K562 (cell line): ENCODE data around the gene MTHFD2. TPM values are rescaled to one million over a fixed set of nuclear protein-coding genes. Genes with fewer than 3 reads are reported as not detected.
A peak's percentile ranks its signal among the peaks of the same experiment; 100 is the strongest.

Experiments used
- ATAC-seq: fragments of 200-7000 bp; cut with Tn5 transposase; 3 replicates; pipeline ENCODE4 v1.9.1; 2020; ENCODE audit warnings: moderate library complexity
- BruUV-seq: library from RNA; stranded (reverse); fragments of 400-500 nt; replicated peaks from 2 replicates; lab custom pipeline; 2021; lab: Mats Ljungman, UMichigan
- CTCF ChIA-PET: fragments of 300-600 bp; formaldehyde crosslinking; extraction: SDS; loops from one replicate; lab custom pipeline; 2021; ENCODE audit warnings: low intra/inter-chr PET ratio; lab: Yijun Ruan, JAX
- POLR2A ChIA-PET: fragments of 300-600, 350-650 bp; sonication (Branson Sonifier 250); formaldehyde crosslinking; extraction: SDS; loops from one replicate; lab custom pipeline; 2021; ENCODE audit warnings: antibody characterized with exemption, inconsistent platforms; lab: Yijun Ruan, JAX
- DNase-seq, 4 experiments: peaks; one replicate each; pipeline versions ENCODE4 v3.0.0 to v3.0.0-alpha.2; 2011 to 2018; ENCODE audit warnings: low spot score in 3 of 4, mixed read lengths in 3 of 4; ENCODE audit errors: extremely low read depth in 1 of 4
- FAIRE-seq: peaks from 2 replicates; lab custom pipeline; 2011; peaks lifted over from hg19 to GRCh38; lab: Jason Lieb, UNC
- H2AFZ ChIP-seq: 2 replicates; pipeline ENCODE4 v1.6.0; 2011; ENCODE audit warnings: low read depth, low read length, control low read depth, inconsistent platforms
- H3K27ac ChIP-seq: fragments of 200-600 bp; 3 replicates; pipeline ENCODE4 v1.8.0; 2011; ENCODE audit warnings: low read depth, mild to moderate bottlenecking, control low read depth, inconsistent platforms, low read length, moderate library complexity, mixed read lengths; ENCODE audit errors: extremely low read depth
- H3K27me3 ChIP-seq, 2 experiments: fragments of 300-600 bp in 1 of 2; 2 replicates in 1 of 2; 3 replicates in 1 of 2; pipeline versions ENCODE4 v1.6.0 to v1.8.0; 2011; ENCODE audit warnings: inconsistent platforms in 2 of 2, low read length in 2 of 2, mild to moderate bottlenecking in 1 of 2, mixed read lengths in 1 of 2, moderate library complexity in 1 of 2; ENCODE audit not compliant: control insufficient read depth in 2 of 2, insufficient read depth in 2 of 2
- H3K36me3 ChIP-seq: fragments of 300-600 bp; 3 replicates; pipeline ENCODE4 v1.8.0; 2011; ENCODE audit warnings: mild to moderate bottlenecking, low read length, inconsistent platforms; ENCODE audit not compliant: control insufficient read depth, insufficient read depth
- H3K4me1 ChIP-seq, 2 experiments: fragments of 200-600 bp in 1 of 2; replicated peaks in 1 of 2; 2 replicates in 1 of 2; 3 replicates in 1 of 2; pipeline versions ENCODE4 v1.5.1 to v1.8.0; 2011; ENCODE audit warnings: inconsistent platforms in 2 of 2, low read length in 2 of 2, mild to moderate bottlenecking in 1 of 2, mixed read lengths in 1 of 2, moderate library complexity in 1 of 2; ENCODE audit not compliant: control insufficient read depth in 2 of 2, insufficient read depth in 2 of 2
- H3K4me2 ChIP-seq: 2 replicates; pipeline ENCODE4 v1.6.1; 2011; ENCODE audit warnings: low read length, control low read depth, inconsistent platforms, mixed read lengths; ENCODE audit not compliant: insufficient read depth
- H3K4me3 ChIP-seq: fragments of 200-600 bp; sonication (generic), shearing (Covaris generic); 2 replicates; pipeline ENCODE4 v1.5.1; 2016; ENCODE audit warnings: control low read depth, inconsistent platforms
- H3K79me2 ChIP-seq: fragments of 200-600 bp; 3 replicates; pipeline ENCODE4 v1.8.0; 2011; ENCODE audit warnings: low read length, inconsistent platforms; ENCODE audit not compliant: control insufficient read depth, insufficient read depth
- H3K9ac ChIP-seq, 2 experiments: 2 replicates each; pipeline versions ENCODE4 v1.6.0 to v1.6.1; 2011; ENCODE audit warnings: low read depth in 2 of 2, low read length in 2 of 2, control low read depth in 1 of 2, inconsistent platforms in 1 of 2, mild to moderate bottlenecking in 1 of 2, mixed read lengths in 1 of 2; ENCODE audit not compliant: insufficient read depth in 1 of 2
- H3K9me1 ChIP-seq: one replicate; pipeline ENCODE4 v1.6.0; 2011; ENCODE audit warnings: inconsistent platforms, mild to moderate bottlenecking, low read length, moderate library complexity; ENCODE audit not compliant: control insufficient read depth, insufficient read depth
- H3K9me3 ChIP-seq: replicated peaks from 2 replicates; pipeline ENCODE4 v1.5.1; 2011; ENCODE audit warnings: low read depth, low read length, inconsistent platforms; ENCODE audit not compliant: control insufficient read depth, insufficient read depth
- H4K20me1 ChIP-seq: replicated peaks from 2 replicates; pipeline ENCODE4 v1.6.1; 2011; ENCODE audit warnings: low read length, inconsistent platforms, mixed read lengths; ENCODE audit not compliant: control insufficient read depth, insufficient read depth
- E2F4 ChIP-seq: sonication (generic); formaldehyde crosslinking; IDR thresholded peaks from 2 replicates; pipeline ENCODE4 v1.8.0; 2022; ENCODE audit warnings: mild to moderate bottlenecking, low read depth, missing genetic modification reagents
- FOSL1 ChIP-seq: fragments of 200-800 bp; sonication (Bioruptor generic); conservative IDR thresholded peaks from 2 replicates; pipeline ENCODE4 v1.6.1; 2016; ENCODE audit warnings: missing genetic modification characterization, missing compliant biosample characterization
- NCOR1 ChIP-seq: fragments of 450-650 bp; IDR thresholded peaks from 2 replicates; pipeline ENCODE4 v1.6.1; 2016; ENCODE audit warnings: mild to moderate bottlenecking, moderate library complexity
- SUPT5H ChIP-seq: fragments of 450-650 bp; IDR thresholded peaks from 2 replicates; pipeline ENCODE4 v1.6.1; 2016
- THAP12 ChIP-seq: fragments of 250-450 bp; sonication (Bioruptor Pico); IDR thresholded peaks from 2 replicates; pipeline ENCODE4 v1.9.0; 2021; ENCODE audit warnings: mild to moderate bottlenecking, inconsistent platforms
- ZBTB8A ChIP-seq: fragments of 450-650 bp; IDR thresholded peaks from 2 replicates; pipeline ENCODE4 v1.6.1; 2018; ENCODE audit warnings: mild to moderate bottlenecking, moderate library complexity; ENCODE audit not compliant: partially characterized antibody
- ZFP36 ChIP-seq: fragments of 150-350 bp; IDR thresholded peaks from 2 replicates; pipeline ENCODE4 v1.6.1; 2018; ENCODE audit warnings: low read length, low read depth; ENCODE audit not compliant: partially characterized antibody
- ZNF175 ChIP-seq: fragments of 200-800 bp; sonication (Bioruptor generic); IDR thresholded peaks from 2 replicates; pipeline ENCODE4 v1.6.1; 2016; ENCODE audit warnings: low read depth, mild to moderate bottlenecking, missing genetic modification characterization, missing compliant biosample characterization
- ZNF778 ChIP-seq: fragments of 450-650 bp; formaldehyde crosslinking; IDR thresholded peaks from 2 replicates; pipeline ENCODE4 v1.4.0; 2020; ENCODE audit warnings: mild to moderate bottlenecking, moderate library complexity
- WGBS: fragments of 100-300 bp; shearing (Covaris generic); methylation state at CpG from one replicate; pipeline ENCODE4 v1.1.6; 2016; ENCODE audit warnings: low coverage, mixed read lengths; ENCODE audit not compliant: insufficient coverage; ENCODE audit errors: missing lambda C conversion rate; 5-methylcytosine and 5-hydroxymethylcytosine counted together
- in situ Hi-C: fragments of 300-500 bp; cut with MboI; formaldehyde crosslinking; loops from 4 replicates; pipeline ENCODE4 v1.15.0; 2018; ENCODE audit warnings: inconsistent platforms, mixed read lengths
- intact Hi-C: fragments of 100-400 bp; cut with micrococcal nuclease; formaldehyde crosslinking; loops from 2 replicates; pipeline ENCODE4 v1.14.2; 2022
- polyA plus RNA-seq, 8 experiments: library from polyadenylated mRNA; depleted of rRNA in 4 of 8; stranded (reverse) in 5 of 8; unstranded in 3 of 8; fragments of >200 nt; fragmentation: Nextera tagmentation in 2 of 8; fragmentation: Illumina TruSeq in 1 of 8; extraction: Ambion mirVana in 2 of 8; extraction: Trizol in 1 of 8; gene quantifications; 2 replicates each; pipeline versions ENCODE4 v1.2.1 to v1.2.3, GENCODE V29; 2011 to 2014; ENCODE audit warnings: inconsistent platforms in 1 of 8, missing spikeins in 1 of 8
- total RNA-seq, 7 experiments: library from RNA; depleted of rRNA in 6 of 7; stranded (reverse); fragments of >200 nt in 6 of 7; fragmentation: Illumina TruSeq in 2 of 7; extraction: Trizol in 2 of 7; gene quantifications; 2 replicates each; pipeline versions ENCODE4 v1.2.1 to v1.2.3, GENCODE V29; 2011 to 2021; ENCODE audit warnings: low replicate concordance in 1 of 7

The MTHFD2 gene
- total and polyA plus RNA-seq, 9 of the 15 experiments (the other 6 are each of a cell fraction or from before 2014, with no cell fraction given) = 113 to 520 (median 234) TPM

DNA sequence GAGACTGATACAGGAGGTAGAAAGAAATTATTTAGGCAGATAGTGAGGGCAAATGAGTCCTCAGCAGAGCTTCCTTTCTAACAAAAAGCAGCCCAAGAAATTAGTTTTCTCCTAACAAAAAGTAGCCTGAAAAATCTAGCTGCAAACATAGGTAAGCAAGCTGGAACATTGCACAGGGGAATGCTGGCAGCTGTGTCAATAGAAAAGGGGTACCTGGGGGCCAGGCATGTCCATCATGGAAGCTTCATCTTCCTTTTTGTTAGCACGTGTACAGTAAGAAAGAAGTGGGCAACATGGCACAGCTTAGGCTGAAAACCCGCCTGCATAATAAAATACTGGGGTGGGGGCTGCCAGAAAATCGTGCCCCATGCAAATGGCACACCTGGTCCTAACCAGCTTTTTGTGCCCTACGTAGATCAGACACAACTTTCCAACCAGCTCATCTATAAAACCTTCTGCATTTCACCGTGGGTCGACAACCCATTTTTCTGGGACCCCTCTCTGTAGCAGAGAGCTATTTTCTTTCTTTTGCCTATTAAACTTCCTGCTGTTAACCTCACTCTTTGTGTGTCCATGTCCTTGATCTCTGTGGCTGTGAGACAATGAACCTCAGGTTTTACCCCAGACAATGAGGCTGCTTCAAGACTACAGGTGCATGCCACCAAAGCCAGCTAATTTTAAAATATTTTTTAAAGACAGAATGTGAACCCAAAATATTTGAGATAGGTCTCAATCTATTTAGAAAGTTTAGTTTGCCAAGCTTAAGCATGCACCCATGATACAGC lies 6.6 kb upstream of the MTHFD2 start:
- POLR2A ChIA-PET = interaction anchor here (0.5 to 2.3 kb wide), 8 partner anchors 10 to 480 kb away, joined by 3 to 21 read pairs (median 5); partner anchors contain the start of genes BOLA3 and MOB1A
- no peaks in the 10 kb centered on the region for H3K36me3 ChIP-seq
- no peak overlapping the region for H3K4me2 ChIP-seq
- CTCF ChIA-PET = interaction anchor here (0.6 kb wide), 1 partner anchor 196 kb away, joined by 3 read pairs; no protein-coding TSS in a partner anchor
- in situ Hi-C loops = no loop called here
- peaks cover 9 to 10% of the 10 kb centered on the region in 2 experiments for H3K4me1 ChIP-seq
- no TSS peak for BruUV-seq
- H3K4me3 ChIP-seq = no peak overlapping the region
- H2AFZ ChIP-seq = no peak overlapping the region
- no peak overlapping the region for H3K27ac ChIP-seq
- no peaks in the 10 kb centered on the region for H3K79me2 ChIP-seq
- H3K9me3 ChIP-seq = no peaks in the 10 kb centered on the region
- TF ChIP-seq NCOR1 (no peak), ZFP36 (peak; percentile 84)
- no peaks in the 10 kb centered on the region for H3K9me1 ChIP-seq
- 14% methylated on average over 6 of the region's 6 CpGs for WGBS
- no peak for ATAC-seq
- no peak for FAIRE-seq
- no peak overlapping the region for H3K9ac ChIP-seq
- intact Hi-C loops = no loop called here
- no peak for DNase-seq
- no peaks in the 10 kb centered on the region for H4K20me1 ChIP-seq
- no peaks in the 10 kb centered on the region for H3K27me3 ChIP-seq

DNA sequence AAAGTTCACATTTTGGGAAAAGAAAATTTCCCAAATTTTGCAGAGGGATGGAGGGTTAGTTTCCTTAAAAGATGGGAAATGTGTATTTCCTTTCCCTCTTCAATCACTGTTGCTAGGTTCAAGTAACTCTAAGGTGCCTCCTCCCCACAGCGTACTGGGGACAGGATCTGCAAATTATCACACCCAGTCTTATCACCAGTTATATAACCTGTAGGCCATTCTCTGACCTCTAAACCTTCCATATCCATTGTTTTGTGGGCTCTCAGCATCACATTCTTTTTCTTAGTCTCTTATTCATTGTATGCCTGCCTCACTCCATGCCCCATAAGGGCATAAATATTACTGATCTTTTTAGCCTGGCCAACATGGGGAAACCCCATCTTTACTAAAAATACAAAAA lies 3.6 kb upstream of the MTHFD2 start:
- H3K9me3 ChIP-seq = no peaks in the 10 kb centered on the region
- 0 out of 2 replicates have a peak overlapping the region, but pooled peaks have one; percentile 27 for H2AFZ ChIP-seq
- H3K4me2 ChIP-seq = no peak overlapping the region
- H3K4me3 ChIP-seq = no peak overlapping the region
- peaks cover 14 to 17% of the 10 kb centered on the region in 2 experiments for H3K4me1 ChIP-seq
- DNase-seq (no peak), FAIRE-seq (no peak), ATAC-seq (no peak)
- no peak overlapping the region for H3K27ac ChIP-seq
- in situ Hi-C loops = no loop called here
- H4K20me1 ChIP-seq = peaks cover 2% of the 10 kb centered on the region
- H3K36me3 ChIP-seq = 0 out of 3 replicates have a peak, but pooled peaks cover 1% of the 10 kb centered on the region
- intact Hi-C loops = no loop called here
- no TSS peak for BruUV-seq
- ChIA-PET POLR2A (no interaction called here), CTCF (no interaction called here)
- no peaks in the 10 kb centered on the region for H3K27me3 ChIP-seq
- WGBS = 53% methylated on average over 1 of the region's 1 CpG
- H3K9me1 ChIP-seq = no peaks in the 10 kb centered on the region
- peaks cover 20% of the 10 kb centered on the region for H3K79me2 ChIP-seq
- H3K9ac ChIP-seq = no peak overlapping the region
- TF ChIP-seq ZNF175 (CRISPR knock-in tag) = no peak
- TF ChIP-seq FOSL1 (tag) = no peak
- no peak for TF ChIP-seq E2F4 (CRISPR knock-in tag)
- no peak for TF ChIP-seq SUPT5H
- no peak for TF ChIP-seq ZBTB8A
- no peak for TF ChIP-seq THAP12 (CRISPR knock-in tag)
- TF ChIP-seq ZNF778 (CRISPR knock-in tag) = no peak
